PFSK-1 (cell line): ENCODE results near the gene MKLN1.

ENCODE experiments used
- FOXP2 ChIP-seq: optimal IDR thresholded peaks from 2 replicates; pipeline ENCODE3; 2011; ENCODE audit warnings: borderline replicate concordance, control low read depth, inconsistent platforms; ENCODE audit not compliant: insufficient read depth; ENCODE audit errors: extremely low read length, extremely low read depth
- POLR2AphosphoS5 ChIP-seq: IDR thresholded peaks from 2 replicates; pipeline ENCODE4 v1.6.1; 2012; ENCODE audit warnings: low read depth, mild to moderate bottlenecking, control low read depth, low read length, moderate library complexity
- SIN3A ChIP-seq: IDR thresholded peaks from 2 replicates; pipeline ENCODE4 v1.6.1; 2012; ENCODE audit warnings: mild to moderate bottlenecking, low read length, moderate library complexity, borderline replicate concordance; ENCODE audit not compliant: insufficient read depth
- TAF1 ChIP-seq: IDR thresholded peaks from 2 replicates; pipeline ENCODE4 v1.6.1; 2012; ENCODE audit warnings: low read length, control low read depth, borderline replicate concordance; ENCODE audit not compliant: insufficient read depth
- TF ChIP-seq, protein P1 (sequence below), 2 experiments: IDR thresholded peaks; 2 replicates each; pipeline versions ENCODE4 v1.6.1 to v1.8.0; 2011 to 2012; ENCODE audit warnings: low read depth in 2 of 2, low read length in 2 of 2, control low read depth in 1 of 2, inconsistent platforms in 1 of 2, mild to moderate bottlenecking in 1 of 2, moderate library complexity in 1 of 2; ENCODE audit not compliant: insufficient read depth in 1 of 2

The MKLN1 gene

DNA sequence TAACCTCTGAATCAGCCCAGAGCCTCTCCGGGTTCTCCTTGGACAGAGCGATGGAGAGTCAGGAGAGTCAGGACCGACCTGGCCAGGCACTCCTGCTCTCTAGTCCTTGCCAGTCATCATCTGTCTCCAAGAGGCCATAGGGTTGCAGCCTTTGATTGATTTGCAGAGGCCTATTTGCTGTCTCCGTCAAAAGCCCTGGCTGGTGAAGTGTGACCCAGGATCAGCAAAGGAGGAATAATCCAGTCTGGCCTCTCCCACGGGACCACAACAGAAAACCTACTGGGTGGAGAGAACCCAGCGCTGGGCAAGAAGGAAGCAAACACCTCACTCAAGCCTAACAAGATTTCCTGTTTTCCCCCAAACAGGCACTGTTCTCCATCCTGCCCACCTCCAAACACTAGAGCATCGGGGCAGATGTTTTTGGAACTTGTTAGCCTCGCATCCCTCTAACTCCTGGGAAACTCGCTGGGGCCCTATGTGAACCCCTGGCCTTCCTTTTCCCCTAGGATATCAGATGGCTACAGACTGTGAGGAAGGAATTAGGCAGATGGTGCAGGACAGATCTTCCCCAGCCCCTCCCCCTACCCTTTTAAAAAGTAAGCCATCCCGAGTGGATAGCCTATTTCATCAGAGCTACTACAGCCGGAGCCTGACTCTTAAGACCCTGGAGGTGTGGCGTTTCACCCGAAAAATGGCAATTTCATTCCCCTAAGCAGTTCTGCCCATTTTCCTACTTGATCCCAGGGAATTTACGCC is 174.4 kb downstream of the MKLN1 start:
- TF ChIP-seq TAF1 (no peak), SIN3A (no peak), FOXP2 (no peak), POLR2AphosphoS5 (no peak)
- TF ChIP-seq, protein P1, sequence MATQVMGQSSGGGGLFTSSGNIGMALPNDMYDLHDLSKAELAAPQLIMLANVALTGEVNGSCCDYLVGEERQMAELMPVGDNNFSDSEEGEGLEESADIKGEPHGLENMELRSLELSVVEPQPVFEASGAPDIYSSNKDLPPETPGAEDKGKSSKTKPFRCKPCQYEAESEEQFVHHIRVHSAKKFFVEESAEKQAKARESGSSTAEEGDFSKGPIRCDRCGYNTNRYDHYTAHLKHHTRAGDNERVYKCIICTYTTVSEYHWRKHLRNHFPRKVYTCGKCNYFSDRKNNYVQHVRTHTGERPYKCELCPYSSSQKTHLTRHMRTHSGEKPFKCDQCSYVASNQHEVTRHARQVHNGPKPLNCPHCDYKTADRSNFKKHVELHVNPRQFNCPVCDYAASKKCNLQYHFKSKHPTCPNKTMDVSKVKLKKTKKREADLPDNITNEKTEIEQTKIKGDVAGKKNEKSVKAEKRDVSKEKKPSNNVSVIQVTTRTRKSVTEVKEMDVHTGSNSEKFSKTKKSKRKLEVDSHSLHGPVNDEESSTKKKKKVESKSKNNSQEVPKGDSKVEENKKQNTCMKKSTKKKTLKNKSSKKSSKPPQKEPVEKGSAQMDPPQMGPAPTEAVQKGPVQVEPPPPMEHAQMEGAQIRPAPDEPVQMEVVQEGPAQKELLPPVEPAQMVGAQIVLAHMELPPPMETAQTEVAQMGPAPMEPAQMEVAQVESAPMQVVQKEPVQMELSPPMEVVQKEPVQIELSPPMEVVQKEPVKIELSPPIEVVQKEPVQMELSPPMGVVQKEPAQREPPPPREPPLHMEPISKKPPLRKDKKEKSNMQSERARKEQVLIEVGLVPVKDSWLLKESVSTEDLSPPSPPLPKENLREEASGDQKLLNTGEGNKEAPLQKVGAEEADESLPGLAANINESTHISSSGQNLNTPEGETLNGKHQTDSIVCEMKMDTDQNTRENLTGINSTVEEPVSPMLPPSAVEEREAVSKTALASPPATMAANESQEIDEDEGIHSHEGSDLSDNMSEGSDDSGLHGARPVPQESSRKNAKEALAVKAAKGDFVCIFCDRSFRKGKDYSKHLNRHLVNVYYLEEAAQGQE (IDR thresholded peaks at IDR 0.05; ENCODE audit: insufficient read depth in 1 of 2, low read depth in 2 of 2, low read length in 2 of 2), result no peak

DNA sequence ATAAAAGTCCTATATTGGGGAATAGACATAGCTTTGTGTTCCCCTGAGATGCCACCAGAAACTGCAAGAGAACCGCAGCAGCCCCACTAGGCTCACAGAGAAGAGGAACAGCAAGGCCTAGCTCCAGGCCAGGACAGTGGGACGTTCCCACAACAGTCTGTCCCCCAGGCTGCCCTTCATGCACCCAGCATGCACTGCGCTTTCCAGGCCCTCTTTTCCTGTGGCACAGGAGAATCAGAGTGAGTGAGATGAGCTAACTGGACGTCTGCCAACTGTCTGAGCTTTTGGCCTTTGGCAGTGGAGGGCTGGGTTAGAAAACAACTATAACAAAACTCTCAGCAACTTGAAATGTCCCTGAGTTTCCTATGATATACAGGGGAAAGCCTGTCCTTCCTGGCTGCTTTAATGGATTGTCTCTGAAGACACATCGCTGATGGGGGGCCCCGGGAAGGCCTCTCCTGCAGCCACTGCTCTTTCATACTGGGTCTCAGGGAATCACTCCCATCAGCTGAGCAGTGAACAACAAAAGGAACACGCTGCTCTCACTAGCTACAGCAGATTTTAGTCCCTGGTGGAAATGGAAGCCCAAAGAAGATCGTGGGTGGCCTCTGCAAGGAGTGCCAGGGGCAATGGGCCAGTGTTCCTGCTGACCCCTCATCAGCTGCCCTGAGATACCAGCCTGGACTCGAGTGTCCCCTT is 175.3 kb downstream of the MKLN1 start:
- TF ChIP-seq, protein P1 (IDR thresholded peaks at IDR 0.05; ENCODE audit: insufficient read depth in 1 of 2, low read depth in 2 of 2, low read length in 2 of 2), result no peak
- no peak for TF ChIP-seq FOXP2
- TF ChIP-seq SIN3A, result no peak
- TF ChIP-seq POLR2AphosphoS5, result no peak
- no peak for TF ChIP-seq TAF1

DNA sequence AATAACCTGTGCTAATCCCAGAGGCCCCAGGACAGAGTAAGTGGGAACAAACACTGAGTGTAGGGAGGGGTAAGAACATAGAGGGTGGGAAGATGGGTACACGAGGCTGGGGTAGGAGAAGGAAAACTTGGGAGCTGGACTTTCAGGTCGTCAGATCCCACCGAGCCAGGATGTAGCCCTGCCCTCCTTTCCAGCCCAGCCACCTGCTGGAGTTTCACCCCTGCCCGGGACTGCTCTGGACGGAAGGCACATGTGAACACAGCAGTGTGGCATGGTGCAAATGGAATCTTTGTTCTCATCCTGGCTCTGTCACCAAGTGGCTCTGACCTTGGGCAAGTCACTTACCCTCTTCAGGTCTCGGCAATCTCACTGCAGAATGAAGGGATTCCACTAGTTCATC is 176.0 kb downstream of the MKLN1 start:
- no peak for TF ChIP-seq FOXP2
- no peak for TF ChIP-seq POLR2AphosphoS5
- no peak for TF ChIP-seq TAF1
- no peak for TF ChIP-seq SIN3A
- TF ChIP-seq, protein P1 (IDR thresholded peaks at IDR 0.05; ENCODE audit: insufficient read depth in 1 of 2, low read depth in 2 of 2, low read length in 2 of 2), result no peak

DNA sequence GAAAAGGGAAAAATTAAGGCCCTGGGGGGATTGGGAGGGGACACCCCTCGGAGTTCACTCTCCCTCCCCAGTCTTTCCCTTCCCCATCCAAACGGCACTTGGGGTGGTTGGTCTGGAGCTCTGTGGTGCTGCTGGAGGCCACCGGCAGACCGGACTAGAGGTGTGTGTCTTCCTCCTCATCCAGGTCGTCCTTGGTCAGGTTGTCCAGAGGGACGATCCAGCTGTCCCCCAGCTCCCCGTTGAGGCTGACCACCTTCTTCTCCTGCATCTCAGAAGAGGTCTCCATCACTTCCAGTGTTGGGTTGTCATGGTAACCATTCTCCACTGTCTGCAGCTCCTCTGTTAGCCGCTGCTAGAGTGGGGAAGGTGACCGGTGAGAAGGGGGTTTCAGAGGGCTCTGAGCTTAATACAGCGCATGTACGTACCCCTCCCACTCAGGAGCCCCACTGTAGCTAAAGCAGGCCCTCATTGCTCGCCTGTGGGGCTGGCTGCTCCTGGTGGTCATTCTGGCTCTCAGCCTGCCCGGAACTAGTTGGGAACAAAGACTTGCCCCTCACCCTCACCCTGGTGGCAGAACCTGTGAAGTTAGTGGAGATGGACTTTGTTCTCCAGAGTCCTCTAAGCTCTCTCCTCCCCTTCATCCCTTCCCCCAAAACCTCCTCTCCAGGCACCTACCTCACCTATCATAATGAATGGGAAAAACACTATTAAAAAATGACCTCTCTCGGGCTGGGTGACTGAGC is 176.7 kb downstream of the MKLN1 start:
- no peak for TF ChIP-seq TAF1

DNA sequence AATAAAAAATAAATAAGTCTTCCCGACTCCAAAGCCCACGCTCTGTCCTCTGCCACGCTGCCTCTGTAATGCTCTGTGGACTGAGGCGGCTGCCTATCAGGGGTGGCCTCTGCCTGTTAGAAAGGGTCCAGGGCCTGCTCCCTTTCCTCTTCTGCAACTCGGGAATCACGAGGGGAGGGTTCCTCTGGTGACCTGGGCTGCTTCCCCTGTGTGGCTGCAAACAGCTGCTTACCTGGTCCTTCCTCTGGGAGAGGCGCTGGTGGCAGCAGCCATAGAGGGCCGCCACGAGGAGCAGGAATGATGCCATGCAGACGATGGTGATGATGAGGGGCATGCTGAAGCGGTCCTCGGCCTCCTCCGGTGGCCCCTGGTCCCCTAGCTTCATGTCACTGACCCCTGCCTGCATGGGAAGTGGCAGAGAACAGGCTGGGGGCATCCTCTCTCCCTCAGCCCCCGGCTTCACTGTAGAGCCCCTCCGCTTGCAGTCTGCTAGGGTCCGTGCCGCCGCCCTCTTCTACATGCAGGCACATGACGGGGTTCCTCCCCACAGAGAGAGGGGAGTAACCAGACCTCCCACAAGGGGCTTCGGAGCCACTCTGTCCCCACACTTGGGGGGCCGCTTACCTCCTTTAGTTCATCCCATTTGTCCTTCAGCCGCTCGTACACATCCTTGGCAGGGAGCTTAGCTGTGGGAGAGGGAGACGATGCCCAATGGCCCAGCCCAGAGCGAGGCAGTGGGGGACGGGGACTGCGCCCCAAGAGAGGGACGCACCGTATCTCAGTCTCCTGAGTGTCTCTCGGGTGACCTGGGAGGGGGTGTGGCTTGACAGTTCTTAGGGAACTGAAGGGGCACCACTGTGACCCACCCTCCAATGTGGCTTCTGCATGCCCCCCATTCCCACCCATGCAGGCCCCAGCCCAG is 178.2 kb downstream of the MKLN1 start:
- TF ChIP-seq TAF1, result no peak
- TF ChIP-seq FOXP2, result no peak
- TF ChIP-seq, protein P1 (IDR thresholded peaks at IDR 0.05; ENCODE audit: insufficient read depth in 1 of 2, low read depth in 2 of 2, low read length in 2 of 2), result no peak
- no peak for TF ChIP-seq SIN3A
- no peak for TF ChIP-seq POLR2AphosphoS5
